ENCODE results near the gene EGR1.

DNA sequence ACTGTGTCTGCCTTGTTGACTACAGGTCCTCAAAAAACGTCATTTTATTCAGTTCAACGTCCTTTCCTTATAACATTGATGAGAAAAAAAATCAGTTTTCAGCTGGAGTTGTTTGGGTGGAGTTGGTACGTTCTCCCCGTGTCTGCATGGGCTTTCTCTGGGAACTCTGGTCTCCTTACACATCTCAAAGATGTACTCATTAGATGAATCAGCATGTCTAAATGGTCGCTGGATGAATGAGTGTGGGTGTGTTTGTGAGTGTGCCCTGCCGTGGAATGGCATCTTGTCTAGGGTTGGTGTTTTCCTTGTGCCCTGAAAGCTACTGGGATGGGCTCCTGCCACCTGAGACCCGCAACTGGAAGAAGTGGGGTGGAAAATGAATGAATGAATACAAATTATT, 30.1 kb downstream of the EGR1 start:
- no peak for TF ChIP-seq EZH2 (optimal IDR thresholded peaks at IDR 0.05; ENCODE audit: low read depth, low read length)
- TF ChIP-seq, protein P1, sequence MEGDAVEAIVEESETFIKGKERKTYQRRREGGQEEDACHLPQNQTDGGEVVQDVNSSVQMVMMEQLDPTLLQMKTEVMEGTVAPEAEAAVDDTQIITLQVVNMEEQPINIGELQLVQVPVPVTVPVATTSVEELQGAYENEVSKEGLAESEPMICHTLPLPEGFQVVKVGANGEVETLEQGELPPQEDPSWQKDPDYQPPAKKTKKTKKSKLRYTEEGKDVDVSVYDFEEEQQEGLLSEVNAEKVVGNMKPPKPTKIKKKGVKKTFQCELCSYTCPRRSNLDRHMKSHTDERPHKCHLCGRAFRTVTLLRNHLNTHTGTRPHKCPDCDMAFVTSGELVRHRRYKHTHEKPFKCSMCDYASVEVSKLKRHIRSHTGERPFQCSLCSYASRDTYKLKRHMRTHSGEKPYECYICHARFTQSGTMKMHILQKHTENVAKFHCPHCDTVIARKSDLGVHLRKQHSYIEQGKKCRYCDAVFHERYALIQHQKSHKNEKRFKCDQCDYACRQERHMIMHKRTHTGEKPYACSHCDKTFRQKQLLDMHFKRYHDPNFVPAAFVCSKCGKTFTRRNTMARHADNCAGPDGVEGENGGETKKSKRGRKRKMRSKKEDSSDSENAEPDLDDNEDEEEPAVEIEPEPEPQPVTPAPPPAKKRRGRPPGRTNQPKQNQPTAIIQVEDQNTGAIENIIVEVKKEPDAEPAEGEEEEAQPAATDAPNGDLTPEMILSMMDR (IDR thresholded peaks at IDR 0.05; ENCODE audit: low read length) = no peak

Data from MM.1S (cell line).